ENCODE measurements around the gene EPM2A.

Gene EPM2A

GRCh38 chr6:145735356-145736165 is at the start of gene EPM2A:
Gene EPM2A, minus strand, starts transcription at chr6:145735520. Its CDS starts 22 bp downstream, at chr6:145735498.
- Histone ChIP-seq H3K27me3 (no peaks in the 10 kb centered on the region), H3K36me3 (peaks cover 0 to 10% (median 5%) of the 10 kb centered on the region in 11 experiments; a peak in 9 of 22 replicates), H3K4me2 (peak within 1 kb of the TSS; percentile 67 to 95 (median 88)), H3K4me1 (peaks cover 16 to 36% (median 25%) of the 10 kb centered on the region in 10 experiments; a peak in 19 of 20 replicates), H4K20me1 (no peaks in the 10 kb centered on the region), H3K9ac (peak within 1 kb of the TSS; percentile 89 to 99 (median 96)), H3K27ac (peak within 1 kb of the TSS; percentile 87 to 100 (median 98)), H3K9me3 (replicated peaks in 1 of 11) (peaks cover 11 to 25% (median 21%) of the 10 kb centered on the region in 11 experiments), H3K4me3 (peak within 1 kb of the TSS; percentile 71 to 83 (median 74))
- no peak for TF ChIP-seq Cebpa-rat (IDR thresholded peaks at IDR 0.05)

GRCh38 chr6:145784683-145785082 is 49.4 kb upstream of the EPM2A start:
- Histone ChIP-seq H3K4me1 (peaks cover 0 to 15% (median 0%) of the 10 kb centered on the region in 10 experiments; a peak in 5 of 20 replicates), H3K27ac (no peak overlapping the region), H3K36me3 (peaks cover 6 to 44% (median 21%) of the 10 kb centered on the region in 11 experiments; a peak in 18 of 22 replicates), H3K4me3 (no peak overlapping the region), H3K9ac (no peak overlapping the region), H3K27me3 (no peaks in the 10 kb centered on the region), H4K20me1 (peaks cover 0 to 4% (median 0%) of the 10 kb centered on the region in 11 experiments; a peak in 1 of 22 replicates), H3K4me2 (peak overlapping the region in 2 of 11 experiments; percentile 0 to 21; a peak in 1 of 22 replicates), H3K9me3 (replicated peaks in 1 of 11) (peaks cover 3 to 31% (median 13%) of the 10 kb centered on the region in 11 experiments; a peak in 16 of 22 replicates)
- no peak for TF ChIP-seq Cebpa-rat (IDR thresholded peaks at IDR 0.05)

GRCh38 chr6:145783796-145784195 is 48.5 kb upstream of the EPM2A start:
- no peak overlapping the region for H3K9ac ChIP-seq
- peaks cover 0 to 15% (median 0%) of the 10 kb centered on the region in 10 experiments; a peak in 5 of 20 replicates for H3K4me1 ChIP-seq
- no peaks in the 10 kb centered on the region for H4K20me1 ChIP-seq
- H3K27me3 ChIP-seq = no peaks in the 10 kb centered on the region
- H3K4me3 ChIP-seq = no peak overlapping the region
- no peak overlapping the region for H3K27ac ChIP-seq
- peak overlapping the region in 1 of 11 experiments; percentile 18; a peak in 1 of 22 replicates for H3K4me2 ChIP-seq
- peaks cover 6 to 35% (median 18%) of the 10 kb centered on the region in 11 experiments; a peak in 17 of 22 replicates for H3K36me3 ChIP-seq
- peaks cover 0 to 23% (median 7%) of the 10 kb centered on the region in 11 experiments; a peak in 10 of 22 replicates for H3K9me3 ChIP-seq (replicated peaks in 1 of 11)
- TF ChIP-seq Cebpa-rat (IDR thresholded peaks at IDR 0.05) = no peak

GRCh38 chr6:145772846-145773245 is 37.5 kb upstream of the EPM2A start:
- Histone ChIP-seq H3K4me1 (no peaks in the 10 kb centered on the region), H3K27me3 (no peaks in the 10 kb centered on the region), H3K4me3 (no peak overlapping the region), H3K36me3 (no peaks in the 10 kb centered on the region), H3K9me3 (replicated peaks in 1 of 11) (peaks cover 0 to 14% (median 0%) of the 10 kb centered on the region in 11 experiments; a peak in 7 of 22 replicates), H3K4me2 (no peak overlapping the region), H4K20me1 (no peaks in the 10 kb centered on the region), H3K9ac (no peak overlapping the region), H3K27ac (no peak overlapping the region)
- TF ChIP-seq Cebpa-rat (IDR thresholded peaks at IDR 0.05) = no peak

DNA sequence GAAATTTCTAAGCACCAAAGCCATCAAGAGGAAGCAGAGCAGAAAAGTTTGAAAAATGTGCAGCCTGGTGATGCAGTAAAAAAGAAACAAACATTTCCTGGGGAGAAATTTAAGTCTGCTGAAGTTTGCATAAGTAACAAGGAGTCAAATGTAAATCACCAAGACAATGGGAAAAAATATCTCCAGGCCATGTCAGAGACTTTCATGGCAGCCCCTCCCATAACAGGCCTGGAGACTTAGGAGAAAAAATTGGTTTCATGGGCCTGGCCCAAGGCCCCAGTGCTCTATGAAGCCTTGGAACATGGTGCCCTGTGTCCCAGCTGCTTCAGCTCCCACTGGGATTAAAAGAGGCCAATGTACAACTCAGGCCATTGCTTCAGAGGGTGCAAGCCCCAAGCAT is 30.1 kb upstream of the EPM2A start:
- Histone ChIP-seq H3K36me3 (no peaks in the 10 kb centered on the region), H4K20me1 (no peaks in the 10 kb centered on the region), H3K4me3 (no peak overlapping the region), H3K9me3 (replicated peaks in 1 of 11) (peaks cover 0 to 5% (median 0%) of the 10 kb centered on the region in 11 experiments; a peak in 7 of 22 replicates), H3K9ac (no peak overlapping the region), H3K27ac (no peak overlapping the region), H3K27me3 (no peaks in the 10 kb centered on the region), H3K4me2 (no peak overlapping the region), H3K4me1 (peaks cover 0 to 4% (median 0%) of the 10 kb centered on the region in 10 experiments; a peak in 1 of 20 replicates)
- TF ChIP-seq Cebpa-rat (IDR thresholded peaks at IDR 0.05) = no peak

DNA sequence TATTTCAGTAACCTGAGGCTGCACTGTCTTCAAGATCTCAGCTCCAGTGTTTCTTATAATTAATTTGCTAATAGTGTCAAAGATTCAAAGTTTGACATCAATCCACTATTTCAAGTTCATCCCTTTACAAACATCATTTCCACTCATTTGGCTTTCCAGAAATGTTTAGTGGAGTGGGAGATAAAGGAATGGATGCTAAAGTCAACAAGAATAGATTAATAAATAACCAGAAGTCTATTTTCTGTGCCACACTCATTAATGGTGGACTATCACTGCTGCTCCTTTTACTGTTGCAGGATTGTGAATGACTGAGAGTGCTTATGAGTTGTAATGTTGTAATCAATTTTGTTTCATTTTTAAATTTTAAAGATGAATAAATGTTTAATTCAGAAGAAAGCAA is 28.4 kb upstream of the EPM2A start:
- no peak overlapping the region for H3K4me3 ChIP-seq
- no peak overlapping the region for H3K4me2 ChIP-seq
- no peaks in the 10 kb centered on the region for H3K9me3 ChIP-seq (replicated peaks in 1 of 11)
- TF ChIP-seq Cebpa-rat (IDR thresholded peaks at IDR 0.05) = no peak
- no peak overlapping the region for H3K9ac ChIP-seq
- H4K20me1 ChIP-seq = no peaks in the 10 kb centered on the region
- no peaks in the 10 kb centered on the region for H3K36me3 ChIP-seq
- peaks cover 0 to 4% (median 0%) of the 10 kb centered on the region in 10 experiments; a peak in 1 of 20 replicates for H3K4me1 ChIP-seq
- H3K27me3 ChIP-seq = no peaks in the 10 kb centered on the region
- no peak overlapping the region for H3K27ac ChIP-seq

DNA sequence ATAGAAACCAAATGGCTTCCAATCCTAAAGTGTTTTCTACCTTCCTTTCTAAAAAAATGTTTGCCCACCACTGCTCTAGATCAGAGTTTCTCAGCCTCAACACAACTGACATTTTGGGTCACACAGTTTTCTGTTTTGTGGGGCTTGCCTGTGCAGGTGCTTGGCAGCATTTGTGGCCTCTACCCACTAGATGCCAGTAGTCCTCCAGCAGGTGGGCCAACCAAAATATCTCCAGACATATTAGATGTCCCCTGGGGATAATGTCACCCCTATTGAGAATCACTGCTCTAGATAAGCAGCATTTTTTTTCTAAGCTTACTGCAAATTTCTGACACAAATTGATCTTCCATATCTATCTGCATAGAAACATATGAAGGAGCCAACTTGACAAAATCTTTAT is 26.3 kb upstream of the EPM2A start:
- Histone ChIP-seq H3K9me3 (replicated peaks in 1 of 11) (no peaks in the 10 kb centered on the region), H3K36me3 (no peaks in the 10 kb centered on the region), H3K4me1 (peaks cover 0 to 4% (median 1%) of the 10 kb centered on the region in 10 experiments; a peak in 9 of 20 replicates), H3K27me3 (no peaks in the 10 kb centered on the region), H3K4me2 (0 out of 22 replicates have a peak overlapping the region, but pooled peaks of 1 of the 11 experiments have one; percentile 12), H4K20me1 (no peaks in the 10 kb centered on the region), H3K9ac (no peak overlapping the region), H3K4me3 (no peak overlapping the region), H3K27ac (no peak overlapping the region)
- TF ChIP-seq Cebpa-rat (IDR thresholded peaks at IDR 0.05) = no peak

DNA sequence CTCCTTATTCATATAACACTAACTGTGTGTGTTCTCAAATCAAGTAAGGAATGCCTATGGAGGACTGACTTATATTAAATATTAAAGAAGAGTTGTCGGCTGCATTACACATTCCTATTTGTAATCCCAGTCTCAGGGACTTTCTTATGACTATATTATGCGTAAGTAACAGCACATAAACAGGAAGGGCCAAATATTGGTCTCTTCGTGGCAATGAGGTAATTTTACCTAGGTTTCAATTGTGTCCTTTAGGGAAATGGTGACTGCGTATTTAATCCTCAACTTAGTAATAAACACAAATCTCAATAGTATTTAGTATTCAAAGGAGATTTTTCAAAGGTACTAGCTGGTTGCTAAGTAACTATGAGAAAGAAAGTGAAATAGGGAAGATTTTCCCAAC is 22.8 kb upstream of the EPM2A start:
- no peaks in the 10 kb centered on the region for H4K20me1 ChIP-seq
- no peak overlapping the region for H3K4me2 ChIP-seq
- H3K27ac ChIP-seq = no peak overlapping the region
- no peaks in the 10 kb centered on the region for H3K27me3 ChIP-seq
- TF ChIP-seq Cebpa-rat (IDR thresholded peaks at IDR 0.05) = no peak
- H3K4me1 ChIP-seq = peaks cover 0 to 12% (median 7%) of the 10 kb centered on the region in 10 experiments; a peak in 13 of 20 replicates
- no peaks in the 10 kb centered on the region for H3K36me3 ChIP-seq
- H3K9ac ChIP-seq = no peak overlapping the region
- no peaks in the 10 kb centered on the region for H3K9me3 ChIP-seq (replicated peaks in 1 of 11)
- H3K4me3 ChIP-seq = no peak overlapping the region

DNA sequence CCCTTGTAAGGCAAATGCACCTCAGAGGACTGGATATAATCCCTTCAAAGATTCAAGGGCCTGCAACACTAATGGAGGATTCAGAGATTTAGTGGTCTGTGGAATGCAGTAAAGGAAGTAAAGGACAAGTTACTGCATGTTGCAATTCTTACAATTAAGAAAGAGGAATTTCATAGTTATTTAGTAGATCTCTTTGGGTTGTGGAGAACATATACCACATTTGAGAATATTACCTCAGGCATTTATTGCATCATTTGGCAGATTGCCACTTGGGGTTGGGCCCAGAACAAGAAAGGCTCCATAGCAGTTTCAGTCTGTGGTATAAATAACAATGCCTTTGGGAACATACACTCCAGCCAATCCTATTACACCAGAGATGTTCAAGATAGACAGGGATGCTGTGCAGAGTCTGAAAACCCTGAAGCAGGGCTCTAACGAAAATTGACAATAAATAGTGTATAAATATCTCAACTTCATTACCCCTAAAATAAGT is 20.9 kb upstream of the EPM2A start:
- peak in 2 of 11 experiments; percentile 31 to 50; a peak in 4 of 22 replicates for TF ChIP-seq Cebpa-rat (IDR thresholded peaks at IDR 0.05)
- Histone ChIP-seq H3K36me3 (no peaks in the 10 kb centered on the region), H4K20me1 (no peaks in the 10 kb centered on the region), H3K9ac (no peak overlapping the region), H3K4me2 (peak overlapping the region in 7 of 11 experiments; percentile 7 to 56 (median 32); a peak in 7 of 22 replicates), H3K9me3 (replicated peaks in 1 of 11) (no peaks in the 10 kb centered on the region), H3K27ac (peak overlapping the region in 1 of 11 experiments; percentile 16; a peak in 2 of 22 replicates), H3K27me3 (no peaks in the 10 kb centered on the region), H3K4me1 (peaks cover 0 to 12% (median 7%) of the 10 kb centered on the region in 10 experiments; a peak in 12 of 20 replicates), H3K4me3 (no peak overlapping the region)
